Activated naive CD8-positive, alpha-beta T cell treated with anti-CD3 and anti-CD28 coated beads, Interleukin-2, amount 50 U/mL, for 24 hours (primary cell): ENCODE measurements around the gene MICALL1.
A peak's percentile ranks its signal among the peaks of the same experiment; 100 is the strongest.
"Not testable (repeated sequence)": the region's sequence is repeated elsewhere in the genome, so short reads cannot be mapped to it uniquely, and the experiment has no call there.

Experiments used
- ATAC-seq: fragments of 150-1000 bp; cut with Tn5 transposase; one replicate; pipeline ENCODE4 v1.10.0; 2021
- DNase-seq: peaks from one replicate; pipeline ENCODE4 v3.0.0; 2021
- H3K27ac Mint-ChIP-seq: one replicate; pipeline ENCODE4 v1.8.0; 2021; ENCODE audit warnings: mild to moderate bottlenecking, mixed read lengths
- H3K27me3 Mint-ChIP-seq: one replicate; pipeline ENCODE4 v1.8.0; 2021; ENCODE audit warnings: mixed read lengths
- H3K36me3 Mint-ChIP-seq: one replicate; pipeline ENCODE4 v1.8.0; 2021; ENCODE audit warnings: low read depth, mixed read lengths
- H3K4me1 Mint-ChIP-seq: one replicate; pipeline ENCODE4 v1.8.0; 2021; ENCODE audit warnings: mixed read lengths
- H3K4me3 Mint-ChIP-seq: one replicate; pipeline ENCODE4 v1.8.0; 2021; ENCODE audit warnings: mild to moderate bottlenecking, moderate library complexity, mixed read lengths
- H3K9me3 Mint-ChIP-seq: one replicate; pipeline ENCODE4 v1.8.0; 2021; ENCODE audit warnings: mixed read lengths

The MICALL1 gene

DNA sequence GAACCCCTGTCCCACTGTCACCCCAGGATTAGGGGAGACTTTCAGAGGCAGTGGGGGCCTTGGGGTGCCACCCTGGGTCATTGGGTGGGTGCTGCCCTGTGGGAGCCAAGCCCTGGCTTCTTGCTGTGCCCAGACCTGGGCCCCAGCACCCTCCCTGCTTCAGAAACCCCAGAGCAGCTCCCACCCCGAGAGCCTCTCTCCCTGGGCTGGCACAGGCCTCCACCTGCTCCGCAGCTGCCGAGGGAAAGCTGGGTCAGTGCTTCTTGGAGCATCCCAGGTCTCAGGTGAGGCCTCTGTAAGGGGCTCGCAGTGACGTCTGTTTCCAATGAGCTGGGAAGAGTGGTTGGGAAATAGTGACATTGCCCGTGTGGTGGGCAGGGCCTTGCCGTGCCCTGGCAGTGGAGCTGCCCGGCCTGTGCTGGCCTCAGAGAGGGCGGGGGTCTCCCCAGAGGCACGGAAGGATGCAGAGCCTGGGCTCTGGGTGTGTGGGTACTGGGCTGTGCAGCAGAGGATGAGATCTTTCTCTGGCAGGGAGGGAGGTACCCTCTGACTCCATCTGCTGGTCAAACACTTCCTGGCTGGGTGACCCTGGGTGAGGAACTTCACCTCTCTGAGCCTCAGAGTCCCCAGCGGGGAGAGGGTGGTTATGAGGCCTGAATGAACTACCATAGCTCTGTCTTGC is 24.3 kb downstream of the MICALL1 start:
- no peaks in the 10 kb centered on the region for H3K9me3 Mint-ChIP-seq
- peaks cover 12% of the 10 kb centered on the region for H3K4me1 Mint-ChIP-seq
- H3K27ac Mint-ChIP-seq, result no peak overlapping the region
- no peaks in the 10 kb centered on the region for H3K36me3 Mint-ChIP-seq
- no peaks in the 10 kb centered on the region for H3K27me3 Mint-ChIP-seq
- DNase-seq, result no peak
- ATAC-seq, result no peak
- no peak overlapping the region for H3K4me3 Mint-ChIP-seq

DNA sequence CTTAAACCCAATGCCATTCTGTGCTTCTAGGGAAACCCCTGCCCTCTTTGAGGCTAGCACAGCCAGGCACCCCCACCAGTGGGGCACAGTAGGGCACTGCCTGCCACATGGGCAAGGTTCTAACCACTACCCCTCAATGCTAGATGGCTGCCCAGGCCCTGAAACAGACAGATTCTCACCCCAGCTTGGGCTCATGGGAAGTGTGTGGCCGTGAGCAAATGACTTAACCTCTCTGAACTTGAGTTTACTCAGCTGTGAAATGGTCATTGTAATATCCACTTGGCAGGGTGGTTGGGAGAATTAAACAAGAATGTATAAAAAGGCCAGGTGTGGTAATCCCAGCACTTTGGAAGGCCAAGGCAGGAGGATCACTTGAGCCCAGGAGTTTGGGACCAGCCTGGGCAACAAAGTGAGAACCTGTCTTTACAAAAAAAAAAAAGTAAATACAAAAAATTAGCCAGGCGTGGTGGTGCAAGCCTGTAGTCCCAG is 24.9 kb downstream of the MICALL1 start:
- Mint-ChIP-seq H3K27ac (no peak overlapping the region), H3K4me3 (no peak overlapping the region), H3K9me3 (no peaks in the 10 kb centered on the region), H3K27me3 (no peaks in the 10 kb centered on the region), H3K36me3 (no peaks in the 10 kb centered on the region), H3K4me1 (peaks cover 12% of the 10 kb centered on the region)
- no peak for DNase-seq
- no peak for ATAC-seq

DNA sequence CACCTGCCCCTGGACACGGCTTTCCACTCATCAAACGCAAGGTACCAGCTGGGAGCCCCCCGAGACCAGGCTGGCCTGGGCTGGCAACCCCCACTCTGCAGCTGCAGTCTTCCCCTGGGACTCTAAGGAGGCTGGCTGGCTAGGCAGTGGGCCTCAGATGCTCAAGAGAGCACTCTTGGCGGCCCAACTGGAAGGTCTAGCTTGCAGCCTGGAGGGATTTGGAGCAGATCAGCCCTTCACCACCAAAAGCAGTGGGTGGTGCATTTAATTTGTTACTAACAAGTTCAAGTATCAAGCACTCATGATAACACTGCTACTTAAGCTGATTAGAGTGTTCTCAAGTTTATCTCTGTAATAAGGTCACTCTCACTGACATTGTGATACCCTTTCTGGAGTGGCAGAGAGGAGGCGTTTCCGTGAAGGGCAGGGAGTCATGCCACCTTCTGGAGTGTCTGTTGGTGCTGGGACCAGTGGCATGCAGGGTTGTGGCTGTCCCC is 25.8 kb downstream of the MICALL1 start:
- Mint-ChIP-seq H3K36me3 (no peaks in the 10 kb centered on the region), H3K9me3 (no peaks in the 10 kb centered on the region), H3K4me1 (peaks cover 12% of the 10 kb centered on the region), H3K4me3 (no peak overlapping the region), H3K27me3 (no peaks in the 10 kb centered on the region), H3K27ac (no peak overlapping the region)
- no peak for DNase-seq
- ATAC-seq, result no peak

DNA sequence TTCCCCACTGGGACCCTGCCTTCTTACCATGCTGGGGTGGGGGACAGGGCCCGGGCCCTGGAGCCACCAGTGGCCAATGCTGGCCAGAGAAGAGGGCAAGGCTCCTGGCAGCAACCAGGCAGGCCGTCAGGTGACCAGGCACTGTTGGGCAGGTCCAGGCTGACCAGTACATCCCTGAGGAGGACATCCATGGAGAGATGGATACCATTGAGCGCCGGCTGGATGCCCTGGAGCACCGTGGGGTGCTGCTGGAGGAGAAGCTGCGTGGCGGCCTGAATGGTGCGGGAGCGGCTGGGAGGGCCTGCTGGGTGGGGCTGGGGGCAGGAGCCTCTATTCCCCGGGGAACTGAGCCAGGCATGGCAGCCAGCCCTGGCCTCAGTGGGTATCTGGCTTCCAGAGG is 26.3 kb downstream of the MICALL1 start:
- peaks cover 12% of the 10 kb centered on the region for H3K4me1 Mint-ChIP-seq
- DNase-seq (no peak), ATAC-seq (no peak)
- no peaks in the 10 kb centered on the region for H3K36me3 Mint-ChIP-seq
- no peaks in the 10 kb centered on the region for H3K27me3 Mint-ChIP-seq
- no peak overlapping the region for H3K4me3 Mint-ChIP-seq
- no peaks in the 10 kb centered on the region for H3K9me3 Mint-ChIP-seq
- H3K27ac Mint-ChIP-seq, result no peak overlapping the region

DNA sequence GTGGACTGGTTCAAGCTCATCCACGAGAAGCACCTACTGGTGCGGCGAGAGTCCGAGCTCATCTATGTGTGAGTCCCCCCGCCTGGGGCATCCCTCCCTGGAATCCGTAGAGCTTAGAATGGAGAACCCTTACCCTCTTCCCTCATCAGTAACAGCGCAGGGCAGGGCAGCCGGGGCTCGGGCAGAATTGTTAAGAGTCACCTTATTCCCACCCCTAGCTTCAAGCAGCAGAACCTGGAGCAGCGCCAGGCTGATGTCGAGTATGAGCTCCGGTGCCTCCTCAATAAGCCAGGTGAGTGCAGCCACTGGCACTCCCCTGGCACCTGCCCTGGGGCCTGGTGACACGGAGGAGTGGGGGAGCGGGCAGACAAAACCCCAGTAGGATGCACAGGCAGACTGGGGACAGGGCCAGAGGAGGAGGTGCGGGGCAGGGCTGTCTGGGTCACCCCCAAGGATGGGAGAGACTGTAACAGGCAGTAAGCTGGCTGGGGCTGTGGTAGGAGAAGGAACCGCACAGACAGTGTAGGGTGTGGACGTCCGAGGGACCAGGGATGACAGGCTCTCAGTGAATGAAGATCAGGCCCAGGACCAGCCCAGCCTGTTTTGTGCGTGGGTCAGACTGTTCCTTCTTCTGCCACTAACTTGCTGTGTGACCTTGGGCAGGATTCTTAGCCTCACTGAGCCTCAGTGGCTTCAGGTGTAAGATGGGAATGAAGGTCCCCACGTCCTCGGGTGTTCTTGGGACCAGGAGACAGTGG is 26.9 kb downstream of the MICALL1 start:
- Mint-ChIP-seq H3K4me1 (peaks cover 12% of the 10 kb centered on the region), H3K4me3 (no peak overlapping the region), H3K27me3 (no peaks in the 10 kb centered on the region), H3K36me3 (peaks cover 2% of the 10 kb centered on the region), H3K9me3 (no peaks in the 10 kb centered on the region), H3K27ac (no peak overlapping the region)
- DNase-seq (no peak), ATAC-seq (no peak)

DNA sequence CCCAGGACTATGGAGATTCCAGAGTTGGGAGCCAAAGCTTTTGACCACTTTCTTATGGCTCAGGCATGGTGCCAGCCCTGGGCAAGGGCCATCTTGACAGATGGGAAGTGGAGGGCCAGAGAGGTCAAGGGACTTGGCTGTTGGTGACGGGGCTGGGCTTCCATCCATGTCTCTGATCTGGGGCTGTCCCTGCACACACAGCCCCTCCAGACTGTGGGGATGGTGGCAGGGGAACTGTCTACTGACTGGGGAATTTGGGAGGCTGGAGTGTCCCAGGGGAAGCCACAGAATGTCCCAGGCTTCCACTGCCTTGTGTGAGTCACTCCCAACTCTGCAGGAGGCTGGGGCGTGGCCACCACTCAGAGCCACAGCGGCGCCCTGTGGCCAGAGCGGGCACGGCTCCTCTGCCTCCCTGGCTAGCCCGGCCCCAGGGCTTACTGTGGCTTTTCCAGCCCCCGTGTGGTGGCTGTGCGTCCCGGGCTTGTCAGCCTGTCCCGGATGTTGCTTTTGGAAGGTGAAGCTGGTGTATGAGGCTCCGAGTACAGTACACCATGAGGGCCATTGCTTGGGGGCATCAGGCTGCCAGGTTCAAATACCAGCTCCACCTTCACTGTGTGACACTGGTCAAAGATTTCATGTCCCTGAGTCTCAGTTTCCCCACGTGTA is 27.7 kb downstream of the MICALL1 start:
- H3K36me3 Mint-ChIP-seq, result peaks cover 3% of the 10 kb centered on the region
- ATAC-seq, result peak; percentile 99
- DNase-seq, result peak; percentile 91
- no peak overlapping the region for H3K27ac Mint-ChIP-seq
- no peaks in the 10 kb centered on the region for H3K27me3 Mint-ChIP-seq
- H3K9me3 Mint-ChIP-seq, result no peaks in the 10 kb centered on the region
- peaks cover 12% of the 10 kb centered on the region for H3K4me1 Mint-ChIP-seq
- no peak overlapping the region for H3K4me3 Mint-ChIP-seq

DNA sequence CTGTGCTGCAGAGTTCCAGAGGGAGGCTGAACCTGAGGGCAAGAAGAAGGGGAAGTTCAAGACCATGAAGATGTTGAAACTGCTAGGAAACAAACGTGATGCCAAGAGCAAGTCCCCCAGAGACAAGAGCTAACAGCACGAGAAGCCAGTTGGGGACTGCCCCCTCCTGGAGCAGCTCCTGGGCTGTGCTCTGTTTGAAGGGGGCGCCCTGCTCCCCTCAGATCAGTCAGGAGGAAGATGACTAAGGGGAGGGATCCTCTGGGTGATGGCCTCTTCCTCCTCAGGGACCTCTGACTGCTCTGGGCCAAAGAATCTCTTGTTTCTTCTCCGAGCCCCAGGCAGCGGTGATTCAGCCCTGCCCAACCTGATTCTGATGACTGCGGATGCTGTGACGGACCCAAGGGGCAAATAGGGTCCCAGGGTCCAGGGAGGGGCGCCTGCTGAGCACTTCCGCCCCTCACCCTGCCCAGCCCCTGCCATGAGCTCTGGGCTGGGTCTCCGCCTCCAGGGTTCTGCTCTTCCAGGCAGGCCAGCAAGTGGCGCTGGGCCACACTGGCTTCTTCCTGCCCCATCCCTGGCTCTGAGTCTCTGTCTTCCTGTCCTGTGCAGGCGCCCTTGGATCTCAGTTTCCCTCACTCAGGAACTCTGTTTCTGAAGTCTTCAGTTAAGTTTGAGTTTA is 34.7 kb downstream of the MICALL1 start:
- H3K4me3 Mint-ChIP-seq, result no peak overlapping the region
- H3K27ac Mint-ChIP-seq, result no peak overlapping the region
- H3K9me3 Mint-ChIP-seq, result no peaks in the 10 kb centered on the region
- no peaks in the 10 kb centered on the region for H3K4me1 Mint-ChIP-seq
- no peaks in the 10 kb centered on the region for H3K27me3 Mint-ChIP-seq
- DNase-seq, result no peak
- peaks cover 9% of the 10 kb centered on the region for H3K36me3 Mint-ChIP-seq
- ATAC-seq, result peak; percentile 40

DNA sequence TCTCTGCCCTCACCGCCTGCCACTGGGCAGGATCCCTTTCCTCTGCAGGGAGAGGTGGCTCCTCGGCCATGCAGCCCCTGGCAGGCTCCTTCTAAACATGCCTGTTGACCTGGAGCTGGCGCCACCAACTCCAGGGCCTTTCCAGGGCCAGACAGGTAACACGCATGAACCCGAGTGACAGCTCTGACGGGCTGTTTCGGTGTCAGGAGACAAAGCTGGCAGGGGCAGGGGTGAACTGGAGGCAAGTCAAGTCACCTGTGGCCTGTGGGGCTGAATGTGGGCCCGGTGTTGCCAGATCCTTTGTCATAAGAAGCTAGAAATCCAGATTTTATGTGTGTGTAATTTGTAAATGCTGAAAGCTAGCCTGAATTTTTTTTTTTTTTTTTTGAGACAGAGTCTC is 36.0 kb downstream of the MICALL1 start:
- H3K9me3 Mint-ChIP-seq, result no peaks in the 10 kb centered on the region
- DNase-seq (no peak), ATAC-seq (no peak)
- H3K36me3 Mint-ChIP-seq, result peaks cover 9% of the 10 kb centered on the region
- no peaks in the 10 kb centered on the region for H3K27me3 Mint-ChIP-seq
- H3K4me1 Mint-ChIP-seq, result no peaks in the 10 kb centered on the region
- H3K27ac Mint-ChIP-seq, result no peak overlapping the region
- no peak overlapping the region for H3K4me3 Mint-ChIP-seq

DNA sequence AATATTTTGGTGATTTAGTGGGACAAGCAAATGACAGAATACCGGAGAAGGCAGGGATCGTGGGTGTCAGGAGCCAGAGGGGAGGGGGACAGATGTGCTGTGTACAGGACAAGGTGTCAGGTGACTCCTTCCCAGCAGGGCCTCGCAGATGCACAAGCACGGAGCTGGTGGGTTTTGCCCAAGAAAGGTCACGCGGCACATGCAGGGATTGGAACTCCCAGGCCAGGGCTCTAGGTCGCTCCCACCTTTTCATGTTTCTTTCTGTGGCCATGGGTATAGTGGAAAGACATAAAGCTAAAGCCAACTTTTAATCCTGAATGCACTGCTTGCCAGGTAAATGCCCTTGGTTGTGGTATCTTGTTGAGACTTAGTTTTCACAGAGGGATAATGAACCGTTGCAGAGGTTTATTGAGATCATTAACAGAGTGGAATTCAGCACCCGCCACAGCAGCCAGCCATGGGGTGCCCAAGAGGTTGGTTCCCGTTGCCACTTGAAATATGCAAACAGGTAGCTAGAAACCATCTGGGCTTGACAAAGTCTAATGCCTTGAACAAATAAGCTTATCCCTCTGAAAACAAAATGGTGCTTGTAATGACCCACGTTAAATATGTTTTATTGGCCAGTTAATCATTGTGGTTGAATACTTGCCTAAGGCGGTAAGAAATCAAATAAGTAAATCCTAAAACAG is 37.2 kb downstream of the MICALL1 start:
- H3K4me1 Mint-ChIP-seq, result no peaks in the 10 kb centered on the region
- H3K4me3 Mint-ChIP-seq, result no peak overlapping the region
- ATAC-seq, result no peak
- H3K27me3 Mint-ChIP-seq, result no peaks in the 10 kb centered on the region
- no peak overlapping the region for H3K27ac Mint-ChIP-seq
- no peak for DNase-seq
- no peaks in the 10 kb centered on the region for H3K9me3 Mint-ChIP-seq
- peaks cover 6% of the 10 kb centered on the region for H3K36me3 Mint-ChIP-seq

DNA sequence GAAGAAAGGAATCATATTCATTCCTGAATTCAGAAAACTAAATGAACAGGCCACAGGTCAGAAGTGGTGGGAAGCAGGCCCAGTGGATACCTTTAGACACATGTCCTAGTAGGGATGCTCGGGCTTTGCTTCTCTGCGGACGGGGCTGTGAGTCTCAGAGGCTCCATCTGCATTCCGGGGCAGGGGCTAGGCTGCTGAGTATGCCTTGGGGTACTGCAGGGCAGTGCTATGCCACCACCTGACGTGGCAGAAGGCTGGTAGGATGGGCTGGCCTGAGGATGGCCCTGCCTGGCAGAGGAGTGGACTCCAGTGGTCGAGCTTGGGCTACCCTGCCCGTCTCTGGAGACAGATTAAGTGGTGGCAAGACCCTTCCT is 37.7 kb downstream of the MICALL1 start:
- no peak overlapping the region for H3K27ac Mint-ChIP-seq
- no peak for DNase-seq
- H3K9me3 Mint-ChIP-seq, result no peaks in the 10 kb centered on the region
- no peak for ATAC-seq
- no peaks in the 10 kb centered on the region for H3K4me1 Mint-ChIP-seq
- H3K36me3 Mint-ChIP-seq, result peaks cover 6% of the 10 kb centered on the region
- H3K27me3 Mint-ChIP-seq, result no peaks in the 10 kb centered on the region
- no peak overlapping the region for H3K4me3 Mint-ChIP-seq

DNA sequence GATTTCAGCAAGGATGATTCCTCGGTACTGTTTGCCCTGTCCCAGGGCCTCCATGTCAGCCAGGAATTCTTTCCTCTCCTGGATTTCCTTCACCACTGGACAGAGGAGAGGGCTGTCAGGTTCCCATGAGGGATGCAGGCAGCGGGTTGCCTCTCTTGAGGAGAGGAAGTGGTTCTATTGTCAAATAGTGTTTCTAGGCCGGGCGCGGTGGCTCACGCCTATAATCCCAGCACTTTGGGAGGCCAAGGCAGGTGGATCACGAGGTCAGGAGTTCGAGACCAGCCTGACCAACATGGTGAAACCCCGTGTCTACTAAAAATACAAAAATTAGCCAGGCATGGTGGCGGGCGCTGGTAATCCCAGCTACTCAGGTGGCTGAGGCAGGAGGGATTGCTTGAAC is 38.3 kb downstream of the MICALL1 start:
- ATAC-seq, H3K27ac Mint-ChIP-seq, H3K36me3 Mint-ChIP-seq, H3K27me3 Mint-ChIP-seq, H3K4me1 Mint-ChIP-seq, DNase-seq, H3K9me3 Mint-ChIP-seq, H3K4me3 Mint-ChIP-seq: not testable (repeated sequence)

DNA sequence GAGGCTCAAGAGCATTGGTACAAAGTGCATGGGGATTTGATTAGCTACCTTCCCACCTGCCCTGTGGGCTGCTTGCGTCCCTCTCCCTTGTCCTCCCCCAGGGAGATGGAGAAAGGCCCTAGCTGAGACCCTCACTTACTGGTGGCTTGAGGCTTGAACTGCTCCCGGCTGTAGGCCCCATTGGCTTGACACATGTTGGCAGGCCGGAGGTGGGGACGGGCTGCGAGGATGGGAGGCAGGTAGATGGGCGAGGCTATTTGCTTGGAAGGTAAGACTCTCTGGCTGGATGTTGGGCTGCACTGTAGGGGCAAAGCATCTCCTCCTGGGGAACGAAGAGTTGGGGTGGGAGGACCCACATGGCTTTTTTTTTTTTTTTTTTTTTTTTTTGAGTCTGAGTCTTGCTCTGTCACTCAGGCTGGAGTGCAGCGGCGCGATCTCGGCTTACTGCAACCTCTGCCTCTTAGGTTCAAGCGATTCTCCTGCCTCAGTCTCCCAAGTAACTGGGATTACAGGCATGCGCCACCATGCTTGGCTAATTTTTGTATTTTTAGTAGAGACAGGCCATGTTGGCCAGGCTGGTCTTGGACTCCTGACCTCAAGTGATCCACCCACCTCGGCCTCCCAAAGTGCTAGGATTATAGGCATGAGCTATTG is 41.2 kb downstream of the MICALL1 start:
- H3K4me3 Mint-ChIP-seq, H3K27me3 Mint-ChIP-seq, H3K36me3 Mint-ChIP-seq, H3K9me3 Mint-ChIP-seq, H3K27ac Mint-ChIP-seq, H3K4me1 Mint-ChIP-seq, ATAC-seq, DNase-seq: not testable (repeated sequence)

DNA sequence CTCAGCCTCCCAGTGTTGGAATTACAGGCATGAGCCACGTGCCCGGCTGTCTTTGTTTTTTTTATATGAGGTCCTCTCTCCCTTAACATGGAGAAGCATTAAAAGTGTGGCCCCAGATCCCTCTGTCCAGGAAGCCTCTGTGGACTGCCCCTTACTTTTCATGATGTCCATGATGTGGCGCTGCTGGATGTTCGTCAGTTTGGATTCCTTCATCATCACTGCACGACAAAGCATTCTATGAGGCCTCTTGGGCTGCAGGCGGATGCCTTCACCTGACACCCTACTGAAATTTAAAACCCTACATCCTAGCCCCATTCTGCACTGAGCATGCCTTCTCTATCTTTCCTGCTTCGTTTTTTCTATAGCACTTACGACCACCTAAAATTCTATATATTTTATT is 45.2 kb downstream of the MICALL1 start:
- ATAC-seq (no peak), DNase-seq (no peak)
- H3K9me3 Mint-ChIP-seq, result no peaks in the 10 kb centered on the region
- H3K27me3 Mint-ChIP-seq, result peaks cover 13% of the 10 kb centered on the region
- peaks cover 22% of the 10 kb centered on the region for H3K4me1 Mint-ChIP-seq
- H3K4me3 Mint-ChIP-seq, result no peak overlapping the region
- H3K27ac Mint-ChIP-seq, result no peak overlapping the region
- peaks cover 11% of the 10 kb centered on the region for H3K36me3 Mint-ChIP-seq

DNA sequence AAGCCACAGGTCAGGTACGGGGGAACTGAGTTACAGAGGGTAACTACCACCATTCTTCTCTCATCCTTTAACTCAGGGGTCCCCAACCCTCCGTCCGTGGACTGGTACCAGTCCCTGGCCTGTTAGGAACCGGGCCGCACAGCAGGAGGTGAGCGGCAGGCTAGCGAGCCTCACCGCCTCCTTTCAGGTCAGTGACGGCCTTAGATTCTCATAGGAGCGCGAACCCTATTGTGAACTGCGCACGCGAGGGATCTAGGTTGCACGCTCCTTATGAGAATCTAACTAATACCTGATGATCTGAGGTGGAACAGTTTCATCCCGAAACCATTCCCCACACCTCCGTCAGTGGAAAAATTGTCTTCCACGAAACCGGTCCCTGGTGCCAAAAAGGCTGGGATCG is 46.5 kb downstream of the MICALL1 start:
- not testable (repeated sequence) for H3K27ac Mint-ChIP-seq, H3K9me3 Mint-ChIP-seq, ATAC-seq
- peaks cover 13% of the 10 kb centered on the region for H3K27me3 Mint-ChIP-seq
- H3K36me3 Mint-ChIP-seq, result peaks cover 21% of the 10 kb centered on the region
- peak overlapping the region; percentile 95 for H3K4me3 Mint-ChIP-seq
- peak; percentile 5 for DNase-seq
- peaks cover 25% of the 10 kb centered on the region for H3K4me1 Mint-ChIP-seq
